GM19395 (cell line): ENCODE measurements around the gene LRMDA.

ENCODE experiments used
- ATAC-seq: cut with Tn5 transposase; IDR thresholded peaks from one replicate; pipeline ENCODE4 v1.9.1; 2021; ENCODE audit warnings: mild to moderate bottlenecking, moderate library complexity; ENCODE audit not compliant: unreplicated experiment

Gene LRMDA

GRCh38 chr10:75654772-75655171, 223.3 kb downstream of the LRMDA start:
- ATAC-seq = no peak

DNA sequence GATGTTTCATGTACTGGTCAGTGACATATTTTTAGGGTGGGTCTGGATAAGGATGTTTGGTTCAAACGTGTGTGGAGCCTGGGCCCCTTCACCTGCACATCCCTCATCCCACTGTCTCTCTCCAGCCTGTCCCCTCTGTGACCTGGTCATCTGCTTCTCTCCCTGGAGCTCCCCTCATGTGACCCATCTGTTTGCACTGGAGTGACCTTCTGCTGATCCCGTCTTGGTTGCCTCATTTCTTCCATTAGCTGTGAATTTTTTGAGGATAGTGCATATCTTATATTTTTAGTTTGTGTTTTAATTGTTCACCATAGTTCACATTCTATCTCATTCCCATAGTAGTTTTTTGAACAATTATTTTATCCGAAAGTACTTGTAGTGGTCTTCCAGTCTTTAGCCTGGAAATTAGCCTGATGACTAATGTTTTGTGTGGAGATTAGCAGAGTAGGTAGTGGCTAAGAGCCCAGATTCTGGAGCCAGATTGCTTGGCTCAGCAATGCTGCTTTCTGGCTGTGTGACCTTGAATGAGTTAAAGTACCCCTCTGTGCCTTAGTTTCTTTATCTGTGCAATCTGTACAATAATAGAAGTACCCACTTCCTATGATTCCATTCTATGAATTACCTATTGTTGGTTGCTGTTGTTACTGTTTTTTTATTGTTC, 224.5 kb downstream of the LRMDA start:
- no peak for ATAC-seq

DNA sequence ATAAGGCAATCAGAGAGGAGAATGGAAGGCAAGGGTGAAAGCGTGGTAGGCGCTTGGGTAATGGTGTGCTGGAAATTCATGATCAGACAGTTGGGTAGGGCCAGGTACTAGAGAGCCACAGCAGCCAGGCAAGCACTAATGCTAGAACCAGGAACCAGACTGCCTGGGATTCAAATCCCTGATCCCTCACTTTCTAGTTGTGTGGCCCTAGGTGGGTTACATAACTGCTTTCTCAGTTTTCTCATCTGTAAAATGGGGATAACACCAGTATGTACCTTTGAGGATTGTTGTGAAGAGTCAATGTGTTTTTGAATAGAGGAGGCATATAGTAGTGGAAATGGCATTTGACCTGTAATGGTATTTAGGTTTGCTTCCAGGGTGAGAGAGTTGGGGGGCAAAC, 225.9 kb downstream of the LRMDA start:
- no peak for ATAC-seq

GRCh38 chr10:75658036-75658435, 226.6 kb downstream of the LRMDA start:
- no peak for ATAC-seq

GRCh38 chr10:75658496-75658895, 227.1 kb downstream of the LRMDA start:
- no peak for ATAC-seq

GRCh38 chr10:75658915-75659314, 227.5 kb downstream of the LRMDA start:
- ATAC-seq = no peak

- no peak for ATAC-seq
These were observed 229.4 kb downstream of the LRMDA start for GRCh38 chr10:75660823-75661222.

- ATAC-seq = no peak
These were observed 231.3 kb downstream of the LRMDA start for GRCh38 chr10:75662715-75663114.

- no peak for ATAC-seq
These were observed 232.7 kb downstream of the LRMDA start for GRCh38 chr10:75663947-75664664.

GRCh38 chr10:75664968-75665367, 233.5 kb downstream of the LRMDA start:
- no peak for ATAC-seq

GRCh38 chr10:75665707-75666106, 234.3 kb downstream of the LRMDA start:
- no peak for ATAC-seq

- no peak for ATAC-seq
These were observed 240.8 kb downstream of the LRMDA start for GRCh38 chr10:75672111-75672671.

GRCh38 chr10:75672842-75673241, 241.4 kb downstream of the LRMDA start:
- ATAC-seq = no peak

DNA sequence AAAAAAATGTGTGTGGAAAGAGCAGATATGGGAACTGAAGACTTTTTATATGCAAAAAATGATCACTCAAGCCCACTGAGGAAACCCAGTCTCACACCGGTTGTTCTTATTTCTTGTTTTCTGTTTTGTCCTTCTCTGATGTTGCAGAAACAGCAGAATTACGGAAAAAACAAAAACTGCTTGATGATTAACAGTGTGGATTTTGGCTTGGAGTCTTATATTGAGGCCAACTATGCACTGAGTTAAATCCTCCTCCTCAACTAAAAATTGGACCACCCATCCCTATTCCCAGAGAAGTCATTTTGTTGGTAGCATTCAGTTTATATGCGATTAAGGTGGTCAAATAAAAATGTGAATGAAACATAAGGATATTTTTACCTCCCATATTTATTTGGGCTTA, 246.1 kb downstream of the LRMDA start:
- no peak for ATAC-seq

DNA sequence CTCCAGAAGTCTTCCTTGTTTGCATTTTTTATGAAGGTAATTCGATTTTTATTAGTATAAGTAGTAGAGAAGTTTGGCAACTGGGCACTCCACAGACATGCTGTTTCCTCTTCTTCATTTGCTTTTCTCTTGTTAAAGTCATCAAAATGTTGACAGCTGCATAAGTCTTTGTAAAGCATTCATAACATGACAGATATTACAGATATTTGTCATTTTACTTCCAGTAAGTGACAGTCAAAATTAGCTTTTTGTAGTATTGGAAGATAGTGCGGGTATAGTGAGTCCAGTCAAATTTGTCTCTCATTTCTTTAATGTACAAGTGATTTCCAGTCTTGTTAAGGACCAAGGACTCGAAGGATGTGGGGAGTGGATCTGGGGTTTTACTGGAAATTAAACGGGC, 247.1 kb downstream of the LRMDA start:
- no peak for ATAC-seq

GRCh38 chr10:75679536-75679935, 248.1 kb downstream of the LRMDA start:
- ATAC-seq = no peak

- ATAC-seq = no peak
These were observed 249.9 kb downstream of the LRMDA start for GRCh38 chr10:75681334-75681733.

- no peak for ATAC-seq
These were observed 251.5 kb downstream of the LRMDA start for GRCh38 chr10:75682649-75683557.

DNA sequence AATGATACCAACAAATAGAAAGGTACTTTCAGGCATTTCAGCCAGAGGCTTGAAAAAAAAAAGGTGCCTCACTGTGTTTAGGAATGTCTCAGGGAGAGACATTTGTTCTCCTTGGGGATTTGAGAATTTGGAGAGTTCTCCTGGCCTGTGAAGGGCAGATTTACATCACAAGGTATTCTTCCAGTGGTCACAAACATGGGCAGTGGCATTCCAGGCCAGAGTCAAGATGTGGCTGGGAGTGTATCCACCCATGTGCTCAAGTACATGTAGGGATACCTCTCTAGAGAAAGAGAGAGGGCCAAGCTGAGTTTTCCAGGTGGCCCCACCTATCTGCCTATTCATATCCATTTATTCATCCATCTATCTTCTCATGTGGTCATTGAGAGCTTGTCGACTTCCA, 253.8 kb downstream of the LRMDA start:
- ATAC-seq = no peak

- no peak for ATAC-seq
These were observed 257.3 kb downstream of the LRMDA start for GRCh38 chr10:75688506-75689300.

- no peak for ATAC-seq
These were observed 262.1 kb downstream of the LRMDA start for GRCh38 chr10:75693489-75693888.
